ENCODE results near the gene TRAF5. TPM values are rescaled to one million over a fixed set of nuclear protein-coding genes. Genes with fewer than 3 reads are reported as not detected.

Gene TRAF5
- total and polyA plus RNA-seq, 4 donors = 4.3 to 25.9 (median 6.5) TPM

DNA sequence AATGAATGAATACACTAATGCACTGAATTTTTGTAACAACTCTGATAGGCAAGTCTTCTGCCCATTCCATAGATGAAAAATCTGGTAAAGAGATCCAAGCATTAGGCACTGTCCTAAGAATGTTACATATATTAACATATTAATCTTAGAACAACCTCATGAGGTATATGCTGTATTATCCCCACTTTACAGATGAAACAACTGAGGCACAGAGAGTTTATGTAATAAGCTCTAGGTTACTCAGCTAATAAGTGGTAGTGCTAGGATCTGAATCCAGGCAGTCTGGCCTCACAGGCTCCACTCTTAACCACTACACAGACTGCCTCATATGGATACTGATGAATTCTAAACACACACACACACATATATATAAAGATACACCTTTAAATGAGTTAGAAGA lies 52.8 kb downstream of the TRAF5 start:
- no peak overlapping the region for H3K4me3 ChIP-seq
- H3K27me3 ChIP-seq (ENCODE audit: control insufficient read depth in 3 of 3, insufficient read depth in 3 of 3, low read length in 2 of 3) = no peaks in the 10 kb centered on the region
- ATAC-seq (ENCODE audit: insufficient read depth, low FRiP score) (no peak), DNase-seq (no peak)
- H3K9ac ChIP-seq (ENCODE audit: insufficient read depth in 1 of 2, low read length in 2 of 2) = no peak overlapping the region
- no peaks in the 10 kb centered on the region for H3K9me3 ChIP-seq (ENCODE audit: control insufficient read depth in 4 of 4, insufficient read depth in 3 of 4, low read length in 3 of 4)
- TF ChIP-seq, protein P1, sequence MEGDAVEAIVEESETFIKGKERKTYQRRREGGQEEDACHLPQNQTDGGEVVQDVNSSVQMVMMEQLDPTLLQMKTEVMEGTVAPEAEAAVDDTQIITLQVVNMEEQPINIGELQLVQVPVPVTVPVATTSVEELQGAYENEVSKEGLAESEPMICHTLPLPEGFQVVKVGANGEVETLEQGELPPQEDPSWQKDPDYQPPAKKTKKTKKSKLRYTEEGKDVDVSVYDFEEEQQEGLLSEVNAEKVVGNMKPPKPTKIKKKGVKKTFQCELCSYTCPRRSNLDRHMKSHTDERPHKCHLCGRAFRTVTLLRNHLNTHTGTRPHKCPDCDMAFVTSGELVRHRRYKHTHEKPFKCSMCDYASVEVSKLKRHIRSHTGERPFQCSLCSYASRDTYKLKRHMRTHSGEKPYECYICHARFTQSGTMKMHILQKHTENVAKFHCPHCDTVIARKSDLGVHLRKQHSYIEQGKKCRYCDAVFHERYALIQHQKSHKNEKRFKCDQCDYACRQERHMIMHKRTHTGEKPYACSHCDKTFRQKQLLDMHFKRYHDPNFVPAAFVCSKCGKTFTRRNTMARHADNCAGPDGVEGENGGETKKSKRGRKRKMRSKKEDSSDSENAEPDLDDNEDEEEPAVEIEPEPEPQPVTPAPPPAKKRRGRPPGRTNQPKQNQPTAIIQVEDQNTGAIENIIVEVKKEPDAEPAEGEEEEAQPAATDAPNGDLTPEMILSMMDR (IDR thresholded peaks at IDR 0.05; ENCODE audit: control extremely low read depth, extremely low read depth) = no peak
- peaks cover 0 to 6% (median 4%) of the 10 kb centered on the region in 5 donors for H3K4me1 ChIP-seq (ENCODE audit: control insufficient read depth in 5 of 5, insufficient read depth in 5 of 5, low read length in 5 of 5)
- no peak overlapping the region for H3K27ac ChIP-seq (ENCODE audit: low read depth in 1 of 2, low read length in 1 of 2)
- H3K36me3 ChIP-seq (ENCODE audit: control insufficient read depth in 4 of 4, insufficient read depth in 4 of 4, low read length in 4 of 4) = peaks cover 0 to 5% (median 0%) of the 10 kb centered on the region in 4 donors

DNA sequence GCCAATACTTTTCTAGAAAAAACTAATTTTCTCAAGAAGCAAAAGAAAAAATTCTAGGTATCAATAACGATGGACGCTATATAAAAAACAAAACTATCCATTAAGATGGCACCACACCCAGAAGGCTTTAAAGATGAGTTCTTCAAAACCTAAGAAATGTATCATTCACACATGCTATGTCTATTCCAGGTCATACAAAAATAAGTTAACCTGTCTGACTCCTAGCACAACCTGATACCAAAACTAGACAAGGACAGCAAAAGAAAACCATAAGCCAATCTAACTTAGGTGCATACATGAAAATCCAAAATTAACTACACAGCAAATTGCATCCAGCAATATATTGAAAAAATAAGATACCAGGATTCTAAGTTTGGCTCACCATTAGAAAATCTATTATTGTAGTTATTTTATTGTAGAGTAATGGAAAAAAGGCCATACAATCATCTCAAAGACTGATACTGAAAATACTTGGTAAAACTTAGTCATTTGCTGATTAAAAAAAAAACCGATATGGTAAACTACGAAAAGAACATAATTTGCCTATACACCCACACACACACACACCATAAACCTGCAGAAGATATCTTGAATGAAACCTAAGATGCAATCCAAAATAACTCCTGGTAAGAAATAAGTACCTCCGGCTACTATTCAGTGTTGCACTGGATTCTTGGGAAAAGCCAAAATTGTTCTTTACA lies 55.0 kb downstream of the TRAF5 start:
- H3K36me3 ChIP-seq (ENCODE audit: control insufficient read depth in 4 of 4, insufficient read depth in 4 of 4, low read length in 4 of 4) = no peaks in the 10 kb centered on the region
- ATAC-seq (ENCODE audit: insufficient read depth, low FRiP score) = no peak
- DNase-seq = no peak
- no peak overlapping the region for H3K4me3 ChIP-seq
- WGBS, 2 donors = 85 to 91% methylated on average over 5 of the region's 5 CpGs
- H3K27me3 ChIP-seq (ENCODE audit: control insufficient read depth in 3 of 3, insufficient read depth in 3 of 3, low read length in 2 of 3) = no peaks in the 10 kb centered on the region
- H3K27ac ChIP-seq (ENCODE audit: low read depth in 1 of 2, low read length in 1 of 2) = no peak overlapping the region
- no peak overlapping the region for H3K9ac ChIP-seq (ENCODE audit: insufficient read depth in 1 of 2, low read length in 2 of 2)
- TF ChIP-seq, protein P1 (IDR thresholded peaks at IDR 0.05; ENCODE audit: control extremely low read depth, extremely low read depth) = no peak
- no peaks in the 10 kb centered on the region for H3K9me3 ChIP-seq (ENCODE audit: control insufficient read depth in 4 of 4, insufficient read depth in 3 of 4, low read length in 3 of 4)
- peaks cover 0 to 6% (median 4%) of the 10 kb centered on the region in 5 donors for H3K4me1 ChIP-seq (ENCODE audit: control insufficient read depth in 5 of 5, insufficient read depth in 5 of 5, low read length in 5 of 5)

DNA sequence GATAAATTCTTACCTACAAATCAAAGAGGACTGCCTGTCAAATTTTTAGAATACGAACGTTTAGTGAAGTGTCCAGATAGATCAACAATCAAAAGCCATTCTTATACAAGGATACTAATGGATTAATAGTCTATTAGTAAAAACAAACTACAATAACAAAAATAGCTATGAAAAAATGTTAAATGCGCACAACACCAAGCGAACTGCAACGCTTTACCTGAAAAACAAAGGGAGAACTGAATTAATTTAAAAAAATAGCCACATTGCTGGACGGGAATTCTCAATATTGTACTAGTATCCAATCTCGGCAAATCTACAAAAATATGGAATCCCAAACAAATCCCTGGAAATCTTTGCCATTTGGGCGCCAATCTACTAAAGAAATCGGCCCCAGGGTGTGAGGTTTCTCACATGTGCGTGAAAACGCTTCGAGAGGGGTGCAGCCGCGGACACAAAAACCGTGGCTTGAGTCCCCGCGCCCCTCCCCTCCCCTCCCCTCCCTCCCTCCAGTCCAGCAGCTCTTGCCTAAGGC lies 55.6 kb downstream of the TRAF5 start:
- Histone ChIP-seq H3K4me1 (ENCODE audit: control insufficient read depth in 5 of 5, insufficient read depth in 5 of 5, low read length in 5 of 5) (peaks cover 0 to 6% (median 4%) of the 10 kb centered on the region in 5 donors), H3K9me3 (ENCODE audit: control insufficient read depth in 4 of 4, insufficient read depth in 3 of 4, low read length in 3 of 4) (no peaks in the 10 kb centered on the region), H3K27ac (ENCODE audit: low read depth in 1 of 2, low read length in 1 of 2) (peak overlapping the region; percentile 75 to 98), H3K4me3 (peak overlapping the region; percentile 30), H3K36me3 (ENCODE audit: control insufficient read depth in 4 of 4, insufficient read depth in 4 of 4, low read length in 4 of 4) (no peaks in the 10 kb centered on the region), H3K9ac (ENCODE audit: insufficient read depth in 1 of 2, low read length in 2 of 2) (peak overlapping the region; percentile 85 to 89), H3K27me3 (ENCODE audit: control insufficient read depth in 3 of 3, insufficient read depth in 3 of 3, low read length in 2 of 3) (no peaks in the 10 kb centered on the region)
- WGBS, 2 donors = 10 to 18% methylated on average over 17 of the region's 17 CpGs
- ATAC-seq (ENCODE audit: insufficient read depth, low FRiP score) = no peak
- TF ChIP-seq, protein P1 (IDR thresholded peaks at IDR 0.05; ENCODE audit: control extremely low read depth, extremely low read depth) = no peak
- peak in 1 of 3 donors; percentile 34 for DNase-seq
